Stimulated activated CD8-positive, alpha-beta memory T cell treated with anti-CD3 and anti-CD28 coated beads, Interleukin-7, amount 100 ng/mL, for 1 hour (primary cell): ENCODE measurements around the gene SEZ6L.

Experiments used
- DNase-seq, 2 donors: peaks; one replicate each; pipeline ENCODE4 v3.0.0-alpha.2; 2020; ENCODE audit warnings: low read depth in 2 of 2

Gene SEZ6L

GRCh38 chr22:26174280-26174679 is 5.0 kb downstream of the SEZ6L start:
- no peak for DNase-seq

DNA sequence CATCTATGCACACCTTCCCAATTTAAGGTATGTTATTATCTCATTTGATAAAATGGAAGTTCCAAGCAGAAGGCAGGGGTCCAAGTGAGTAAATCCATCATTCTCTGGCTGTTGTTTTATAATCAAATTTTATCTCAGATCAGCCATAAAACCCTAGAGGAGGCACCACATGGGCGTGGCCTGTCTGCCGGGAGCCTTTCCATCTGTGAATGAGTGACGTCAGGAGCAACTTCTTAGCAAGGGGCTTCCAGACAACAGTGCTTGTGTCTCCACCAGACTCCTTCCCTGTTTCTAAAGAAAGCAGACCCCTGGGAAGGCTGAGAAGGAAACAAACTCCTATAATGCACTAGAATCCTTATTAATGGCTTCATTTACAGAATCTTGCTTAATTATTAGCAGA is 13.5 kb downstream of the SEZ6L start:
- no peak for DNase-seq

- no peak for DNase-seq
Measured at GRCh38 chr22:26185190-26185589, 15.9 kb downstream of the SEZ6L start.

GRCh38 chr22:26188341-26188740 is 19.1 kb downstream of the SEZ6L start:
- no peak for DNase-seq

DNA sequence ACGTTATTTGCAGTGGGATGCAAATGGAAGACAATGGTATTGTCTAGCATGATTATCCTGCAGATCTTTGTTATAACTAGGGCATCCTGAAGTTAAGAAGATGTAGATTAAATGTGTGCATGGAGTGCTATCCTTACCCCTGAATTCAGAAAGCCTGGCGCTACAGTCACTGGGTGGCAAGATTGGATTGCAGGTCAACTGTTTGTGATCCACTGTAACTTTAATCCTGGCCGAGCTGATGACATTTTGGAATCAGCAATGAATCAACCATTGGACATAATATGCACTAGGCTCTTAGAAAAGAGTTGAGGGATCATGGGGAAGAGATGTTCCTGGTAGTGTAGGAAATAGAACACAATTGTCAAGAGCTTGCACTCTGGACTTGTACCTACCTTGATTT is 25.1 kb downstream of the SEZ6L start:
- no peak for DNase-seq

DNA sequence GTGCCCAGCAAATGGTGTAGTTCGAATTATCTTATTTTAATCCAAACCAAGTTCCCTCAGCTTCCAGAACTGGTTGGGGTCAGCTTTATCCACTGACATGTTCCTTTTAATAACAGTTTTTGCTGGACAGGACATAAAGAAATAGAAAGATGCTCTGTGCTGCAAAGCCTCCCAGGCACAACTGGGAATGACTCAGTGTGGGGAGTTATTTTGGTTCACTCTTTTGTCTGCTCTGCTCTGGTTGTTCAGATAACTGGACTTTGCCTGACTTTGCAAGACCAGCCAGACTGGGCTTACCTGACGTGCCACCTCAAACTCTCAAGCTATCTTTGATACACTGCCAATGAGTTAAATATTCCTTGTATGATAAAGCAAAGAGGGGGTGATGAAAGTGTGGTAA is 25.6 kb downstream of the SEZ6L start:
- DNase-seq, result no peak

- no peak for DNase-seq
Measured at GRCh38 chr22:26196657-26197056, 27.4 kb downstream of the SEZ6L start.

DNA sequence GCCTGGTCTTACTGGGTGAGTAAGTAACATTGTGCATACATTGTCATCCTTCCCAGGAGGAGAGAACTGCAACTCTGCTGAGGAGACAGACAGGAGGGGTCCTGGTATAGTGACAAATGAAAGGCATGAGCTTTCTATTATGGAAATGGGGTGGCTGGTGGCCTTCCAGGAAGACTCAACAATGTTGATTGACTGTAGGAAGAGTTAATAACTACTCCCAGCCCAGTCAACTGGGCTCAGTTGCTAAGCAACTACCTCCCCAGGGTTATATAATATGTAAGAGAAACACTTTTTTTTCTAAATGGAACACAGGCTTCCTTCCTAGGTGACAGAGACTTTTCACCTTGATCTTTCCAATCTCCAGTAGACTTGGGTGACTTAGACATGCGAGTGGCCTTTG is 28.2 kb downstream of the SEZ6L start:
- no peak for DNase-seq

- no peak for DNase-seq
Measured at GRCh38 chr22:26199665-26200064, 30.4 kb downstream of the SEZ6L start.

- no peak for DNase-seq
Measured at GRCh38 chr22:26202280-26202924, 33.1 kb downstream of the SEZ6L start.

- DNase-seq, result no peak
Measured at GRCh38 chr22:26205494-26205893, 36.2 kb downstream of the SEZ6L start.

DNA sequence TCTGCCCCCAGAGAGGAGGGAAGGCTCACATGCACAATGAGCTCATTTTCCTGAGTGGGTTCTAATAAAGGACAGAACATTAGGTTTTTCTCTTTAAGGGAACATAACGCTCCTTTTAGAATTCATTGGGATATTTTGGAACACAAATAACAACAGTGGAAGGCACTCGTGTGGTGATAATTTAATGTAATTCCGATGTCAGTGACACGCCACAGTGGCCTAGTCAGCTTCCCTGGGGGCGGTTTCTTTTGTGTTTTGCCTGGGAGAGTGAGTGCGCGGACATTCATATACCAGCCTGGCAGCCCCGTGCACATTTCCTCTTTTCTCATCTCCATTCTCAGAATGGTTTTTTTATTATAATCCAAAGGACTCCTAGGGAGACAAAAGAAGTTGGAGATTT is 41.1 kb downstream of the SEZ6L start:
- no peak for DNase-seq

DNA sequence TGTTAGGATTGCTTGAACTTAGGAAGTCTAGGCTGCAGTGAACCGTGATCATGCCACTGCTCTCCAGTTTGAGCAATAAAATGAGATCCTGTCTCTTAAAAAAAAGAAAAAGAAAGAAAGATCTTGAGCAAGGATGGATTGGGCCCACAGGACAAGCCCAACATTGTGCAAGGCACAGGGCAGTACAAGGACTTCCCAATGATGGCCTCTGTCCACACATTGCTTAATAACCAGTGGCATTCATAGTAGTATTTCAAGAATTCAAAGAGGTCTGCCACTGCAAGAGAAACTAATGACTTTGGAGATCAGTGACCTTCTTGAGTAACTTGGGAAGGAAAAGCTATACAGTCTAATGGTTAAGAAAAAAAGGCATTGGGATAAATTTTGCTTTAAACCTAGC is 44.6 kb downstream of the SEZ6L start:
- DNase-seq, result no peak

DNA sequence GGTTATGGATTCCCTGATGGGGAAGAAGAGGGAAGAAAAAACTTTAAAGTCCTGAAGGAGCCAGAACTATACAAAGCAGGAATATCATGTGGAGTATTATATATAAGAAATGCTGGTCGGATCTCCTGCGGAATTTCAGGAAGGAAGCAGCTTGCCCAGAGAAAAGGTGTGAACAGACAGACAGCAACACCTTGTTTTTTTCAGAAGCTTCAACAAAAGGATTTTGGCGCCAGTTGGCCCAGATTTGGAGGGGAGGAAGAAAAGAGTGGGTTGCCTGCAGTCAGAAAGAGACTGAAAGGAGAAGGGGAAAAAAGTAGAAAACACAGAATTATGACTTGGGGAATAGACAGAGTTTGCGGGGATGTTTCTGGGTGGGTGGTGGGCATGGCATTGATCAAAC is 45.2 kb downstream of the SEZ6L start:
- no peak for DNase-seq

DNA sequence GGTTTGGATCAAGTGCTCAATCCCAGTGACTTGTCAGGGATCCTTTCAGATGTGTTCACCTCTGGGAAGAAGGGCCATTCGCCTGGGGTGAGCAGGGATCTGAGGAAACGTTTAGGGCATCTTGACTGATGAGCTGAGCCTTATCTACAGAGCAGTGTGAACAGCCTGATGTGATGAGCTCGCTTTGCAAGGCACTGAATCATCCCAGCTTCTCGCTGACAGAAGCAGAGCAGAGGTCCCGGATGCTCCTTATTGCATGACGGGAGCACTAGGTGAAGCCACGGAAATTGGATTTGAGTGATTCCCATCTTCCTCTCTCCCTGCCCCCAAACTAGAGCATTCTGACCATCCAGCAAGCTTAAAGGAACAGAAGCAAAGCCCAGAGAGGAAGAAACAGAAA is 46.5 kb downstream of the SEZ6L start:
- no peak for DNase-seq

- DNase-seq, result no peak
Measured at GRCh38 chr22:26225207-26225606, 55.9 kb downstream of the SEZ6L start.

- DNase-seq, result no peak
Measured at GRCh38 chr22:26226538-26227297, 57.5 kb downstream of the SEZ6L start.

DNA sequence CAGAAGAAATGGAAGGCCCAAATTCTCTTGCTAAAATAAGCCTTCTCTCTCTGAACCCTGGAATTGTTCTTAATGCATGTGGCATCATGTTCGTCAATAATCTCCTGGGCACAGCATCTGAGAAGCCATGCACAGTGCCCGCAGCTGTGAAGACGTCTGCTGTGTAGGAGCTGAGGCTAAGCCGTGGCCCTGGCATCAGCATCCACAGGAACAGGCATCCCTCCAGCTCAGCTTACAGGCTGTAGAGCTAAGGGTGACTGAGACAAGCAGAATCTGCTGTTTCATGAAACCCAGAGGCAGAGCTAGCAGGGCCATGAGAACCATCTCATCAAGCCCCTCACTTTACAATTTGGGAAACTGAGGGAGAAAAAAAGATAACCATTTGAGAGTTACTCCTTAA is 60.6 kb downstream of the SEZ6L start:
- no peak for DNase-seq

- DNase-seq, result no peak
Measured at GRCh38 chr22:26234296-26234695, 65.0 kb downstream of the SEZ6L start.

GRCh38 chr22:26235792-26236487 is 66.7 kb downstream of the SEZ6L start:
- DNase-seq, result no peak

GRCh38 chr22:26236991-26237390 is 67.7 kb downstream of the SEZ6L start:
- no peak for DNase-seq

DNA sequence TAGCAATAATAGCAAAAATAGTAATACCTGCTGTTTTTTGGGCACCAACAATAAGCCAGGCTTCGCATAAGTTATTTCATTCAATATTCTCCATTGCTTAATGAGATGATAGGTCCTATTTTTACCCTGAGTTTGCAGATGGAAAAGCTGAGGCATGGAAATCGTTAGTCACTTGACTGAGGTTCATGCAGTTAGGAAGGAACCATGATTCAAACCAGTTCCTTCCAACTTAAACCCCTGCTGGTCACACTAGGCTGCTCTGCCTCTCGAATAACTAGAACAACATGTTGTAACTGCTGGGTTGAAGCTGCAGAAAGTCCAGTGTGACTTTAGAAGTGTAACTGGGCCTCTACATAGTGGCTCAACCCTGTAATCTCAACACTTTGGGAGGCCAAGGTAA is 69.3 kb downstream of the SEZ6L start:
- no peak for DNase-seq

- DNase-seq, result no peak
Measured at GRCh38 chr22:26239581-26239980, 70.3 kb downstream of the SEZ6L start.
